SK-N-SH (cell line): Measurements from ENCODE around the gene MAP3K9. TPM values are rescaled to one million over a fixed set of nuclear protein-coding genes. Genes with fewer than 3 reads are reported as not detected.

Experiments used
- CTCF ChIA-PET: fragments of 300-600, 350-600 bp; formaldehyde crosslinking; extraction: SDS; loops from one replicate; lab custom pipeline; 2021; lab: Yijun Ruan, JAX
- POLR2A ChIA-PET: fragments of 350-600 bp; sonication (Branson Sonifier 250); formaldehyde crosslinking; extraction: SDS; loops from one replicate; lab custom pipeline; 2020; ENCODE audit warnings: antibody characterized with exemption, inconsistent platforms; lab: Yijun Ruan, JAX
- DNase-seq: peaks from one replicate; pipeline ENCODE4 v3.0.0; 2012
- H2AFZ ChIP-seq: fragments of 200-600 bp; sonication (generic); 2 replicates; pipeline ENCODE4 v1.8.1; 2016; ENCODE audit warnings: antibody characterized with exemption, mild to moderate bottlenecking, low read depth
- H3F3A ChIP-seq: fragments of 200-600 bp; sonication (generic); replicated peaks from 2 replicates; pipeline ENCODE3; 2016; ENCODE audit warnings: antibody characterized with exemption, mild to moderate bottlenecking; ENCODE audit not compliant: insufficient read depth
- H3K27ac ChIP-seq, 2 experiments: fragments of 200-500 bp in 1 of 2; fragments of 200-600 bp in 1 of 2; sonication (Bioruptor generic) in 1 of 2; sonication (generic), shearing (Covaris generic) in 1 of 2; 2 replicates each; pipeline versions ENCODE4 v1.5.1 to v1.6.1; 2014 to 2016; ENCODE audit warnings: low read depth in 2 of 2, inconsistent platforms in 1 of 2, low read length in 1 of 2, mild to moderate bottlenecking in 1 of 2, mixed read lengths in 1 of 2
- H3K27me3 ChIP-seq: fragments of 200-600 bp; sonication (generic), shearing (Covaris generic); 2 replicates; pipeline ENCODE4 v1.6.1; 2016; ENCODE audit warnings: mixed run types; ENCODE audit not compliant: insufficient read depth
- H3K36me3 ChIP-seq, 2 experiments: fragments of 200-500 bp in 1 of 2; fragments of 200-600 bp in 1 of 2; sonication (Bioruptor generic) in 1 of 2; sonication (generic) in 1 of 2; replicated peaks in 1 of 2; 2 replicates each; pipeline versions ENCODE3 to v1.5.1; 2014 to 2016; ENCODE audit warnings: low read length in 1 of 2, mild to moderate bottlenecking in 1 of 2; ENCODE audit not compliant: insufficient read depth in 2 of 2, control insufficient read depth in 1 of 2
- H3K4me1 ChIP-seq, 2 experiments: fragments of 200-500 bp in 1 of 2; fragments of 200-600 bp in 1 of 2; sonication (Bioruptor generic) in 1 of 2; sonication (generic), shearing (Covaris generic) in 1 of 2; 2 replicates each; pipeline versions ENCODE4 v1.5.1 to v1.6.1; 2014 to 2016; ENCODE audit warnings: low read depth in 1 of 2, low read length in 1 of 2, mixed run types in 1 of 2; ENCODE audit not compliant: insufficient read depth in 2 of 2, control insufficient read depth in 1 of 2
- H3K4me2 ChIP-seq: fragments of 200-600 bp; sonication (generic), shearing (Covaris generic); 2 replicates; pipeline ENCODE4 v1.6.1; 2017; ENCODE audit warnings: mixed run types
- H3K4me3 ChIP-seq, 2 experiments: fragments of 200-500 bp in 1 of 2; fragments of 200-600 bp in 1 of 2; sonication (Bioruptor generic) in 1 of 2; sonication (generic), shearing (Covaris generic) in 1 of 2; 2 replicates each; pipeline versions ENCODE4 v1.5.1 to v1.8.1; 2014 to 2016; ENCODE audit warnings: low read depth in 2 of 2, inconsistent platforms in 1 of 2, low read length in 1 of 2, mild to moderate bottlenecking in 1 of 2, mixed read lengths in 1 of 2, moderate library complexity in 1 of 2
- H3K79me2 ChIP-seq: fragments of 200-600 bp; sonication (generic); 2 replicates; pipeline ENCODE4 v1.8.1; 2017; ENCODE audit warnings: mild to moderate bottlenecking; ENCODE audit not compliant: insufficient read depth
- H3K9ac ChIP-seq: fragments of 200-600 bp; sonication (generic); 2 replicates; pipeline ENCODE4 v1.6.1; 2017; ENCODE audit warnings: mixed run types
- H3K9me2 ChIP-seq: fragments of 200-600 bp; sonication (generic); 2 replicates; pipeline ENCODE4 v1.6.1; 2017; ENCODE audit warnings: mixed run types
- H3K9me3 ChIP-seq: fragments of 200-600 bp; sonication (generic); 2 replicates; pipeline ENCODE4 v1.6.1; 2017; ENCODE audit warnings: mixed run types, mild to moderate bottlenecking, moderate library complexity
- H4K20me1 ChIP-seq: fragments of 200-600 bp; sonication (generic); 2 replicates; pipeline ENCODE4 v1.6.1; 2017; ENCODE audit warnings: mild to moderate bottlenecking, mixed run types; ENCODE audit not compliant: insufficient read depth
- ELF1 ChIP-seq: IDR thresholded peaks from 2 replicates; pipeline ENCODE4 v1.4.0; 2012
- EP300 ChIP-seq, 2 experiments: IDR thresholded peaks; 2 replicates each; pipeline versions ENCODE4 v1.4.0 to v1.6.1; 2012; ENCODE audit warnings: borderline replicate concordance in 1 of 2, low read depth in 1 of 2, low read length in 1 of 2
- EZH2phosphoT487 ChIP-seq: fragments of 200-600 bp; sonication (generic); IDR thresholded peaks from 2 replicates; pipeline ENCODE4 v1.6.1; 2017; ENCODE audit warnings: low read depth, mixed run types, mild to moderate bottlenecking, antibody characterized with exemption, moderate library complexity, borderline replicate concordance
- FOXJ3 ChIP-seq: sonication (generic); formaldehyde crosslinking; IDR thresholded peaks from 2 replicates; pipeline ENCODE4 v1.5.1; 2020; ENCODE audit warnings: mild to moderate bottlenecking, missing genetic modification reagents
- FOXM1 ChIP-seq: IDR thresholded peaks from 2 replicates; pipeline ENCODE4 v1.4.0; 2012; ENCODE audit warnings: low read depth, mild to moderate bottlenecking
- GABPA ChIP-seq: IDR thresholded peaks from 2 replicates; pipeline ENCODE4 v1.4.0; 2012; ENCODE audit warnings: low read depth, mild to moderate bottlenecking
- GATA2 ChIP-seq: sonication (generic); formaldehyde crosslinking; IDR thresholded peaks from 2 replicates; pipeline ENCODE4 v1.5.0; 2020; ENCODE audit warnings: mild to moderate bottlenecking, missing genetic modification reagents
- MEF2A ChIP-seq: IDR thresholded peaks from 2 replicates; pipeline ENCODE4 v1.4.0; 2012; ENCODE audit warnings: low read depth, borderline replicate concordance
- MXI1 ChIP-seq: IDR thresholded peaks from 2 replicates; pipeline ENCODE4 v1.6.1; 2012; ENCODE audit warnings: mild to moderate bottlenecking, low read depth, low read length, improper control_type of control experiment
- NRF1 ChIP-seq: IDR thresholded peaks from 2 replicates; pipeline ENCODE4 v1.6.1; 2012; ENCODE audit warnings: low read depth, mild to moderate bottlenecking, low read length
- RAD21 ChIP-seq: IDR thresholded peaks from 2 replicates; pipeline ENCODE4 v1.6.1; 2012; ENCODE audit warnings: mild to moderate bottlenecking, low read length
- RCOR1 ChIP-seq: fragments of 150-350 bp; IDR thresholded peaks from 2 replicates; pipeline ENCODE4 v1.6.1; 2017; ENCODE audit warnings: antibody characterized with exemption, low read length
- RXRA ChIP-seq: IDR thresholded peaks from 2 replicates; pipeline ENCODE4 v1.4.0; 2012; ENCODE audit warnings: low read depth, mild to moderate bottlenecking, borderline replicate concordance
- TAF1 ChIP-seq: IDR thresholded peaks from 2 replicates; pipeline ENCODE4 v1.6.1; 2012; ENCODE audit warnings: low read depth, mild to moderate bottlenecking, low read length, moderate library complexity, borderline replicate concordance
- TEAD4 ChIP-seq: IDR thresholded peaks from 2 replicates; pipeline ENCODE4 v1.4.0; 2012; ENCODE audit warnings: mild to moderate bottlenecking, borderline replicate concordance; ENCODE audit not compliant: insufficient read depth
- YY1 ChIP-seq: IDR thresholded peaks from 2 replicates; pipeline ENCODE4 v1.4.0; 2012; ENCODE audit warnings: low read depth, mild to moderate bottlenecking
- WGBS: methylation state at CpG from one replicate; pipeline ENCODE4 v1.1.6; 2017; ENCODE audit warnings: low lambda C conversion rate; 5-methylcytosine and 5-hydroxymethylcytosine counted together
- polyA plus RNA-seq, 3 experiments: library from polyadenylated mRNA; depleted of rRNA; stranded (reverse); fragments of >200 nt; gene quantifications; 2 replicates each; pipeline ENCODE4 v1.2.3, GENCODE V29; 2012
- TF ChIP-seq, protein P1 (sequence below): IDR thresholded peaks from 2 replicates; pipeline ENCODE4; 2012
- TF ChIP-seq, protein P2 (sequence below): IDR thresholded peaks from 2 replicates; pipeline ENCODE4 v1.4.0; 2012; ENCODE audit warnings: low read depth, borderline replicate concordance
- TF ChIP-seq, protein P3 (sequence below): fragments of 150-350 bp; IDR thresholded peaks from 2 replicates; pipeline ENCODE4 v1.6.1; 2016; ENCODE audit warnings: mild to moderate bottlenecking, low read depth, low read length
- TF ChIP-seq, protein P4 (sequence below): IDR thresholded peaks from 2 replicates; pipeline ENCODE4 v1.4.0; 2012; ENCODE audit warnings: low read depth, borderline replicate concordance

MAP3K9 gene
- polyA plus RNA-seq, 1 of the 3 experiments (the other 2 are of a cell fraction): 2.0 TPM

DNA sequence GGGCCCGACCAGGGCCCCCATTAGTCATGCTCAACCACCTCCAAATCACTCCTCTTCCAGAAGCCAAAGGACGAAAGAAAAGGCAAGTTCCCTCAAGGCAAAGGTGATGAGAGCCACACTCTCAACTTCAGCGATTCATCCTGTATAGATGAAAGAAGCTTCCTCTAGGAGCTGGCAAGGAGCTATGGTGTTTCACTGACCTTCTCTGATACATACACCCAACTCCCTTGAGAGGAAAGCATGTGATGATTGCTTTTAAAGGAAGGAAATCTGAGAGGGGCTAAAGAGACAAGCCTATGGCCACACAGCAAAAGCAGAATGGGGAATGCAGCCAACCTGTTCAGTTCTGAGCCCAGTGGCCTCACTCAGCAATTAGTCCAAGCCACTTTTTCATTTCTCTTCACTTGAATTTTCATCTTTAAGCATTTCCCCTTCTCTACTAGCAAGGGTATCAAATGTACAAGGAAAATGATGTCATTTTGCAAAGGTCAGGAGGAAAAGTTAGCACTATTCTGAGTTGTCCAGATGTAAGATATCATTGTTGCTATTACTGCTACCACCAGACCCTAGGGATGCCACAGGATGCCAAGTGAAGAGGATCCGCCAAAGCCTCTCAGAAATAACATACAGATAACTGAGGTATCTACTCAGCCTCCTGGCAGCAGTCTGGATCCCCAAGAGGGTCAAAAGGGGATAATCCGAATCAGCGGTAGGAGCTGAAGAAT lies 82.5 kb downstream of the MAP3K9 start:
- no peaks in the 10 kb centered on the region for H3K79me2 ChIP-seq
- no peaks in the 10 kb centered on the region for H3K9me3 ChIP-seq
- ChIA-PET CTCF (no interaction called here), POLR2A (no interaction called here)
- no peaks in the 10 kb centered on the region for H3F3A ChIP-seq
- no peak overlapping the region for H3K4me3 ChIP-seq
- DNase-seq: no peak
- H4K20me1 ChIP-seq: no peaks in the 10 kb centered on the region
- TF ChIP-seq GATA2 (no peak), YY1 (no peak), ELF1 (no peak)
- H3K9me2 ChIP-seq: no peaks in the 10 kb centered on the region
- H3K9ac ChIP-seq: no peak overlapping the region
- no peaks in the 10 kb centered on the region for H3K4me1 ChIP-seq
- peaks cover 0 to 10% of the 10 kb centered on the region in 2 experiments for H3K36me3 ChIP-seq
- no peak overlapping the region for H3K27ac ChIP-seq
- no peak overlapping the region for H2AFZ ChIP-seq
- no peak overlapping the region for H3K4me2 ChIP-seq
- H3K27me3 ChIP-seq: no peaks in the 10 kb centered on the region
- WGBS: 81% methylated on average over 6 of the region's 6 CpGs

DNA sequence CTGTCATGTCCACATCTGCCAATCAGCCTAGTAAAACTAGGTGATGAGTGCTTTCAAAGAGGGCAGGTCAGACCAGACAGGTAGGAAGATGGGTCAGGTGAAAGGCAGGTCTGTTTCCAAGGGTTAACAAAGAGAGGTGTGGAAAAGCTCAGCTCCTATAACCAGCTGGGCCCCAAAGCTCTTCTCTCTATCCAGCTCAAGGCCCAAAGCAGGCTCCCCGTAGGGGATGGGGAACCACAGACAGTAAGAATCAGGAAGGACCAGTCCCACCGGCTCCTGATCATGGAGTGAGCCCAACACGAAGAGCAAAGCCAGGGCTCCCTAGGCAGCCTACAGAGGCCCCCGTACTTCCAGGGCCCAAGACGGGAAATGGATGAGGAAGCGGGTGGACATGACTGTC lies 84.4 kb downstream of the MAP3K9 start:
- ChIA-PET POLR2A (no interaction called here), CTCF (interaction anchor here (0.9 to 1.1 kb wide), 2 partner anchors 8 to 11 kb away, joined by 3 read pairs; no protein-coding TSS in a partner anchor)
- no peak overlapping the region for H3K9ac ChIP-seq
- H3K9me3 ChIP-seq: no peaks in the 10 kb centered on the region
- WGBS: 93% methylated on average over 6 of the region's 6 CpGs
- DNase-seq: no peak
- H3K79me2 ChIP-seq: no peaks in the 10 kb centered on the region
- H3K9me2 ChIP-seq: no peaks in the 10 kb centered on the region
- no peaks in the 10 kb centered on the region for H3F3A ChIP-seq
- H3K4me3 ChIP-seq: no peak overlapping the region
- peaks cover 0 to 7% of the 10 kb centered on the region in 2 experiments for H3K36me3 ChIP-seq
- no peaks in the 10 kb centered on the region for H4K20me1 ChIP-seq
- no peak for TF ChIP-seq EZH2phosphoT487
- no peak for TF ChIP-seq MEF2A
- no peak for TF ChIP-seq FOXM1
- TF ChIP-seq MXI1: no peak
- no peak for TF ChIP-seq NRF1
- TF ChIP-seq YY1: no peak
- no peak for TF ChIP-seq TEAD4
- TF ChIP-seq, protein P1, sequence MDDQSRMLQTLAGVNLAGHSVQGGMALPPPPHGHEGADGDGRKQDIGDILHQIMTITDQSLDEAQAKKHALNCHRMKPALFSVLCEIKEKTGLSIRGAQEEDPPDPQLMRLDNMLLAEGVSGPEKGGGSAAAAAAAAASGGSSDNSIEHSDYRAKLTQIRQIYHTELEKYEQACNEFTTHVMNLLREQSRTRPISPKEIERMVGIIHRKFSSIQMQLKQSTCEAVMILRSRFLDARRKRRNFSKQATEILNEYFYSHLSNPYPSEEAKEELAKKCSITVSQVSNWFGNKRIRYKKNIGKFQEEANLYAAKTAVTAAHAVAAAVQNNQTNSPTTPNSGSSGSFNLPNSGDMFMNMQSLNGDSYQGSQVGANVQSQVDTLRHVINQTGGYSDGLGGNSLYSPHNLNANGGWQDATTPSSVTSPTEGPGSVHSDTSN: no peak
- TF ChIP-seq EP300 (IDR thresholded peaks at IDR 0.05; ENCODE audit: borderline replicate concordance in 1 of 2, low read depth in 1 of 2, low read length in 1 of 2): no peak
- TF ChIP-seq, protein P2, sequence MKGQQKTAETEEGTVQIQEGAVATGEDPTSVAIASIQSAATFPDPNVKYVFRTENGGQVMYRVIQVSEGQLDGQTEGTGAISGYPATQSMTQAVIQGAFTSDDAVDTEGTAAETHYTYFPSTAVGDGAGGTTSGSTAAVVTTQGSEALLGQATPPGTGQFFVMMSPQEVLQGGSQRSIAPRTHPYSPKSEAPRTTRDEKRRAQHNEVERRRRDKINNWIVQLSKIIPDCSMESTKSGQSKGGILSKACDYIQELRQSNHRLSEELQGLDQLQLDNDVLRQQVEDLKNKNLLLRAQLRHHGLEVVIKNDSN: no peak
- TF ChIP-seq RCOR1: no peak
- no peak for TF ChIP-seq GATA2
- TF ChIP-seq, protein P3, sequence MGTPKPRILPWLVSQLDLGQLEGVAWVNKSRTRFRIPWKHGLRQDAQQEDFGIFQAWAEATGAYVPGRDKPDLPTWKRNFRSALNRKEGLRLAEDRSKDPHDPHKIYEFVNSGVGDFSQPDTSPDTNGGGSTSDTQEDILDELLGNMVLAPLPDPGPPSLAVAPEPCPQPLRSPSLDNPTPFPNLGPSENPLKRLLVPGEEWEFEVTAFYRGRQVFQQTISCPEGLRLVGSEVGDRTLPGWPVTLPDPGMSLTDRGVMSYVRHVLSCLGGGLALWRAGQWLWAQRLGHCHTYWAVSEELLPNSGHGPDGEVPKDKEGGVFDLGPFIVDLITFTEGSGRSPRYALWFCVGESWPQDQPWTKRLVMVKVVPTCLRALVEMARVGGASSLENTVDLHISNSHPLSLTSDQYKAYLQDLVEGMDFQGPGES: no peak
- TF ChIP-seq FOXJ3 (CRISPR knock-in tag): no peak
- no peak for TF ChIP-seq RAD21
- TF ChIP-seq, protein P4, sequence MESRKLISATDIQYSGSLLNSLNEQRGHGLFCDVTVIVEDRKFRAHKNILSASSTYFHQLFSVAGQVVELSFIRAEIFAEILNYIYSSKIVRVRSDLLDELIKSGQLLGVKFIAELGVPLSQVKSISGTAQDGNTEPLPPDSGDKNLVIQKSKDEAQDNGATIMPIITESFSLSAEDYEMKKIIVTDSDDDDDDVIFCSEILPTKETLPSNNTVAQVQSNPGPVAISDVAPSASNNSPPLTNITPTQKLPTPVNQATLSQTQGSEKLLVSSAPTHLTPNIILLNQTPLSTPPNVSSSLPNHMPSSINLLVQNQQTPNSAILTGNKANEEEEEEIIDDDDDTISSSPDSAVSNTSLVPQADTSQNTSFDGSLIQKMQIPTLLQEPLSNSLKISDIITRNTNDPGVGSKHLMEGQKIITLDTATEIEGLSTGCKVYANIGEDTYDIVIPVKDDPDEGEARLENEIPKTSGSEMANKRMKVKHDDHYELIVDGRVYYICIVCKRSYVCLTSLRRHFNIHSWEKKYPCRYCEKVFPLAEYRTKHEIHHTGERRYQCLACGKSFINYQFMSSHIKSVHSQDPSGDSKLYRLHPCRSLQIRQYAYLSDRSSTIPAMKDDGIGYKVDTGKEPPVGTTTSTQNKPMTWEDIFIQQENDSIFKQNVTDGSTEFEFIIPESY: no peak
- no peak for TF ChIP-seq TAF1
- no peak for TF ChIP-seq RXRA
- TF ChIP-seq GABPA: no peak
- H3K27ac ChIP-seq: no peak overlapping the region
- H3K4me2 ChIP-seq: no peak overlapping the region
- H2AFZ ChIP-seq: no peak overlapping the region
- H3K4me1 ChIP-seq: no peaks in the 10 kb centered on the region
- H3K27me3 ChIP-seq: no peaks in the 10 kb centered on the region
